Transverse colon (tissue), 4 donors: ENCODE results near the gene FAM149A. TPM values are rescaled to one million over a fixed set of nuclear protein-coding genes. Genes with fewer than 3 reads are reported as not detected.

Source experiments
- DNase-seq: peaks from one replicate; pipeline ENCODE4 v3.0.0-alpha.2; 2019
- H3K27ac ChIP-seq, 4 donors: fragments of 200-600 bp; sonication (generic); 2 replicates each; pipeline ENCODE4 v1.5.1; 2016 to 2018; ENCODE audit warnings: inconsistent platforms in 4 of 4
- H3K27me3 ChIP-seq: fragments of 200-600 bp; sonication (generic); 2 replicates; pipeline ENCODE4 v1.5.1; 2017; ENCODE audit warnings: inconsistent platforms
- H3K36me3 ChIP-seq, 4 donors: fragments of 200-600 bp; sonication (generic); 2 replicates each; pipeline ENCODE4 v1.5.1; 2017 to 2019; ENCODE audit warnings: inconsistent platforms in 4 of 4
- H3K4me1 ChIP-seq, 4 donors: fragments of 200-600 bp; sonication (generic); 2 replicates each; pipeline ENCODE4 v1.5.1; 2017 to 2020; ENCODE audit warnings: inconsistent platforms in 4 of 4
- H3K4me3 ChIP-seq, 4 donors: fragments of 200-600 bp; sonication (generic); 1 replicate in 1 of 4; 2 replicates in 3 of 4; pipeline versions ENCODE4 v1.5.1 to v1.6.1; 2017 to 2019; ENCODE audit warnings: inconsistent platforms in 4 of 4
- H3K9me3 ChIP-seq, 2 donors: fragments of 200-600 bp; sonication (generic); 2 replicates each; pipeline ENCODE4 v1.5.1; 2017 to 2019; ENCODE audit warnings: inconsistent platforms in 2 of 2
- EP300 ChIP-seq: sonication (generic); formaldehyde crosslinking; IDR thresholded peaks from one replicate; pipeline ENCODE4 v1.6.1; 2017; ENCODE audit warnings: antibody characterized with exemption, low read depth
- POLR2A ChIP-seq: fragments of 450-650 bp; IDR thresholded peaks from one replicate; pipeline ENCODE4 v1.6.1; 2016; ENCODE audit warnings: antibody characterized with exemption, mild to moderate bottlenecking, moderate library complexity
- POLR2AphosphoS5 ChIP-seq, 3 donors: sonication (generic); formaldehyde crosslinking; IDR thresholded peaks; one replicate each; pipeline ENCODE4 v1.6.1; 2016; ENCODE audit warnings: antibody characterized with exemption in 3 of 3
- WGBS, 2 donors: methylation state at CpG; one replicate each; pipeline ENCODE4 v1.1.5; 2018; ENCODE audit warnings: low coverage in 1 of 2; 5-methylcytosine and 5-hydroxymethylcytosine counted together
- in situ Hi-C, 4 donors: fragments of 200-750 bp; cut with MboI; loops; one replicate each; pipeline versions ENCODE4 v1.15.0 to v1.15.1; 2017; ENCODE audit warnings: low sequenced_read_pairs in 3 of 4, low pct_ligation_motif_present in 1 of 4, low pct_unique_long_range_greater_than_20kb in 1 of 4
- intact Hi-C: fragments of 100-400 bp; cut with DNase I; formaldehyde crosslinking; loops from one replicate; pipeline ENCODE4 v1.15.1; 2023; ENCODE audit warnings: low total_unique reads
- total RNA-seq, 4 donors: library from RNA; depleted of rRNA; stranded (reverse); fragments of >200 nt; gene quantifications; one replicate each; pipeline ENCODE4 v1.1.0, GENCODE V29; 2016
- TF ChIP-seq, protein P1 (sequence below), 5 experiments: fragments of 200-600 bp in 3 of 5; fragments of 450-650 bp in 2 of 5; sonication (generic) in 3 of 5; IDR thresholded peaks; 1 replicate in 2 of 5; 2 replicates in 3 of 5; pipeline ENCODE4 v1.5.1; 2016 to 2017; ENCODE audit warnings: antibody characterized with exemption in 5 of 5, inconsistent platforms in 3 of 5, mild to moderate bottlenecking in 2 of 5, moderate library complexity in 1 of 5

The FAM149A gene
- total RNA-seq, 4 donors from 2014 or later, result 10.8 to 20.1 (median 16.2) TPM

DNA sequence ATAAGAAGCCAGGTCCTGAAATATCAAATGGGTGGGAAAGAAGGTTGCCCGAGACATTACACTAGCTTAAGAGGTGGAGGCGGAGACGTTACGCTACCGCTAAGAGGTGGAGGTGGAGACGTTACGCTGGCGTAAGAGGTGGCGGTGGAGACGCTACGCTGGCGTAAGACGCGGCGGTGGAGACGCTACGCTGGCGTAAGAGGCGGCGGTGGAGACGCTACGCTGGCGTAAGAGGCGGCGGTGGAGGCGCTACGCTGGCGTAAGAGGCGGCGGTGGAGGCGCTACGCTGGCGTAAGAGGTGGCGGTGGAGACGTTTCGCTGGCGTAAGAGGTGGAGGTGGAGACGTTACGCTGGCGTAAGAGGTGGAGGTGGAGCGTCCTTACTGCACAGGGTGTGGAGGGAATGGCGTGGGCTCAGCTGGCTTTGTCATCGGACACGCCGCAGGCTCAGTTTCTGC lies 99.6 kb downstream of the FAM149A start:
- H3K36me3 ChIP-seq, result peaks cover 0 to 6% (median 0%) of the 10 kb centered on the region in 4 donors
- WGBS, 2 donors, result 56 to 90% methylated on average over 16 to 45 of the region's 45 CpGs
- TF ChIP-seq, protein P1, sequence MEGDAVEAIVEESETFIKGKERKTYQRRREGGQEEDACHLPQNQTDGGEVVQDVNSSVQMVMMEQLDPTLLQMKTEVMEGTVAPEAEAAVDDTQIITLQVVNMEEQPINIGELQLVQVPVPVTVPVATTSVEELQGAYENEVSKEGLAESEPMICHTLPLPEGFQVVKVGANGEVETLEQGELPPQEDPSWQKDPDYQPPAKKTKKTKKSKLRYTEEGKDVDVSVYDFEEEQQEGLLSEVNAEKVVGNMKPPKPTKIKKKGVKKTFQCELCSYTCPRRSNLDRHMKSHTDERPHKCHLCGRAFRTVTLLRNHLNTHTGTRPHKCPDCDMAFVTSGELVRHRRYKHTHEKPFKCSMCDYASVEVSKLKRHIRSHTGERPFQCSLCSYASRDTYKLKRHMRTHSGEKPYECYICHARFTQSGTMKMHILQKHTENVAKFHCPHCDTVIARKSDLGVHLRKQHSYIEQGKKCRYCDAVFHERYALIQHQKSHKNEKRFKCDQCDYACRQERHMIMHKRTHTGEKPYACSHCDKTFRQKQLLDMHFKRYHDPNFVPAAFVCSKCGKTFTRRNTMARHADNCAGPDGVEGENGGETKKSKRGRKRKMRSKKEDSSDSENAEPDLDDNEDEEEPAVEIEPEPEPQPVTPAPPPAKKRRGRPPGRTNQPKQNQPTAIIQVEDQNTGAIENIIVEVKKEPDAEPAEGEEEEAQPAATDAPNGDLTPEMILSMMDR (IDR thresholded peaks at IDR 0.05), result no peak
- TF ChIP-seq EP300 (no peak), POLR2A (no peak), POLR2AphosphoS5 (IDR thresholded peaks at IDR 0.05) (no peak)
- H3K27me3 ChIP-seq, result no peaks in the 10 kb centered on the region
- intact Hi-C loops (no loop called here), in situ Hi-C loops (no loop called here)
- peaks cover 0 to 12% (median 4%) of the 10 kb centered on the region in 4 donors for H3K4me1 ChIP-seq
- DNase-seq, result peak; percentile 75
- H3K4me3 ChIP-seq, result peak overlapping the region in 1 of 4 donors; percentile 34
- peak overlapping the region in 3 of 4 donors; percentile 25 to 81 (median 75) for H3K27ac ChIP-seq
- no peaks in the 10 kb centered on the region for H3K9me3 ChIP-seq

DNA sequence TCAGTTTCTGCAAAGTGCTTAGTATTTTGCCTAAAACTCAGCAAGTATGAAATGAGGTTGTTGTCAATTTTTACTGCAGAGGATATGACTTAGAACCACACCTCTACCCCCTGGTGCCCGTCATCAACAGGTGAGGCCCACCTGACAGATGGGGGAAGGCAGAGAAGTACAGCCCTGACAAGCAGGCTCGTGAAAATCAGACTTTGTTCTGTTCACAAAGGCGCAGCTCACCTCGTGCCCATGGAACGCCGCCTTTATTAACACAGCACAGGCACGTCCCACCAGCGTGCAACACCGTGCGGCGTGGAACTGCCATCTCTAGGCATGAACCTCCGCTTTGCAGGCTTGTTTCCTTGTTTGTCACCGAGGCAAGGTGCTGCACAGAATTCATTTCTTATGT lies 100.2 kb downstream of the FAM149A start:
- H3K4me1 ChIP-seq, result peaks cover 0 to 12% (median 4%) of the 10 kb centered on the region in 4 donors
- no peaks in the 10 kb centered on the region for H3K9me3 ChIP-seq
- TF ChIP-seq EP300 (no peak), POLR2AphosphoS5 (IDR thresholded peaks at IDR 0.05) (peak in 1 of 3 donors; percentile 43), POLR2A (no peak)
- TF ChIP-seq, protein P1 (IDR thresholded peaks at IDR 0.05), result peak in 1 of 5 experiments; percentile 36
- H3K27ac ChIP-seq, result peak overlapping the region in 3 of 4 donors; percentile 25 to 81 (median 75)
- peaks cover 0 to 12% (median 0%) of the 10 kb centered on the region in 4 donors for H3K36me3 ChIP-seq
- intact Hi-C loops (no loop called here), in situ Hi-C loops (no loop called here)
- no peaks in the 10 kb centered on the region for H3K27me3 ChIP-seq
- peak overlapping the region in 1 of 4 donors; percentile 34 for H3K4me3 ChIP-seq
- 51% methylated on average over 13 of the region's 13 CpGs; no CpG with 5 or more reads in 1 of the 2 donors for WGBS, 2 donors
- DNase-seq, result peak; percentile 73

DNA sequence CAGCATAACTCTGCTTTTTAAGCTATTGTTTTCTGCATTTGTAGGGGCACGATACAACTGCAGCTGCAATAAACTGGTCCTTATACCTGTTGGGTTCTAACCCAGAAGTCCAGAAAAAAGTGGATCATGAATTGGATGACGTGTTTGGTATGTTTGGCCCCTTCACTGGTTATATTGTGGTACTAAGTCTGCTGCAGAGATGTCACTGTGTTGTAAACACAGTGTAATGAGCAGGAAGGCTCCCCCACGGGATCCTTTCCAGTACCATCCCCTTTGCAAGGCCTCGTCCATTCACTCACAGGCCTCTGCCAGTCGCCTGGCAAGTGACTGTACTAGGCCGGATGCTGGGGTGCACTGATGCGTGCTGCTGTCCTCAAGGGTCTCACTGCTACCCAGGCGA lies 100.7 kb downstream of the FAM149A start:
- WGBS, 2 donors, result 65% methylated on average over 8 of the region's 8 CpGs; no CpG with 5 or more reads in 1 of the 2 donors
- no peaks in the 10 kb centered on the region for H3K9me3 ChIP-seq
- H3K27me3 ChIP-seq, result no peaks in the 10 kb centered on the region
- peak overlapping the region in 1 of 4 donors; percentile 34 for H3K4me3 ChIP-seq
- in situ Hi-C loops (no loop called here), intact Hi-C loops (no loop called here)
- peak overlapping the region in 3 of 4 donors; percentile 9 to 81 (median 75) for H3K27ac ChIP-seq
- peaks cover 0 to 17% (median 0%) of the 10 kb centered on the region in 4 donors for H3K36me3 ChIP-seq
- no peak for TF ChIP-seq EP300
- H3K4me1 ChIP-seq, result peaks cover 0 to 12% (median 4%) of the 10 kb centered on the region in 4 donors
- DNase-seq, result no peak

DNA sequence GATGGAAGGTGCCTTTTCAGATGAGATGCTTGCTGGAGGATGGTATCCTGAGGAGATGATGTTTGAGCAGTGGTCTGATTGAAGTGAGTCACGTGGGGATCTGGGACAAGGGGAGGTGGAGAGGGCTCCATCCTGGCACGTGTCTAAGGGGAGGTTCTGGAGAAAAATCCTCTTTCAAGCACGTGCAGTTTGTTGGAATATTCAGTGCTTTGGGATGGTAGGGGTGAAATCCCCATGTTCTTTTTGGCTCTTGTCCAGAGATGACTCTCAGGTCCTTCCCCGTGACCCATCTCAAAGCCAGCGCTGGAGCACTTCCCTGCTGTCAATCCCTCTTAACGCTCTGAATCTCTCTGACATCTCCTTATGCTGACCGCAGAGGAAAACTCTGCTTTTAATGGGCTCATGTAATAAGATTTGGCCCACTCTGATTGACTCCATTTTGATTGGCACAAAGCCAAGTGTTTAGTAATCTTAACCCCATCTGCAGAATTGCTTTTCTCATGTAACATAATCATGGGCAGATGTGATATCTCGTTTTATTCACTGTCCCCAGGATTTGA lies 112.0 kb downstream of the FAM149A start:
- Histone ChIP-seq H3K27me3 (no peaks in the 10 kb centered on the region), H3K27ac (no peak overlapping the region), H3K9me3 (no peaks in the 10 kb centered on the region), H3K4me3 (no peak overlapping the region), H3K36me3 (no peaks in the 10 kb centered on the region), H3K4me1 (no peaks in the 10 kb centered on the region)
- TF ChIP-seq POLR2AphosphoS5 (IDR thresholded peaks at IDR 0.05) (no peak), POLR2A (no peak)
- DNase-seq, result no peak
- in situ Hi-C loops (no loop called here), intact Hi-C loops (no loop called here)
- WGBS, 2 donors, result 65 to 75% methylated on average over 5 to 8 of the region's 8 CpGs

DNA sequence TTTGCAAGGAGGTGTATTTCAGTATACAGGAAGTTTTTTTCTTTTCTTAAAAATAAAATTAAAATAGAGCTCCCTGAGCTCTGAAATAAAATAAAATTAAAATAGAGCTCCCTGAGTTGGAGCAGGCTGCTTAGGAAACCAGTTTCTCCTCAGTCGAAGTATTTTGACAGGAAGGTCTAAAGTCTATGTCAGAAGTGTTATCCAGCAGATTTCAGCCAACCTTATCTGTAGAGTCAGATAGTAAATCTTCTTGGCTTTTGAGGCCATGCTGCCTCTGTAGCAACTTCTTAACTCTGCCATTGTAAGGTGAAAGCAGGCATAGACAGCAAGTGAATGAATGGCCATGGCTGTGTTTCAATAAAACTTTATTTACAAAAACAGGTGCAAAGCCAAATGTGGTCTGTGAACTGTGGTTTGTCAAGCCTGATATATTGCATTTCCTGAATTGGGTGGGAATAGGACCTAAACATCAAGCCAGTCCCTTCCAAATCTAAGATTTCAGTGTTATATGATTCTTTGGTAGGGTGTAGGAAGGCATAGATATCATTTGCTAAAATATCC lies 113.3 kb downstream of the FAM149A start:
- TF ChIP-seq POLR2AphosphoS5 (IDR thresholded peaks at IDR 0.05) (no peak), POLR2A (no peak), EP300 (no peak)
- TF ChIP-seq, protein P1 (IDR thresholded peaks at IDR 0.05), result no peak
- Histone ChIP-seq H3K36me3 (no peaks in the 10 kb centered on the region), H3K4me3 (no peak overlapping the region), H3K27ac (no peak overlapping the region), H3K4me1 (no peaks in the 10 kb centered on the region), H3K27me3 (no peaks in the 10 kb centered on the region), H3K9me3 (no peaks in the 10 kb centered on the region)
- in situ Hi-C loops (no loop called here), intact Hi-C loops (no loop called here)
- DNase-seq, result no peak
- WGBS, 2 donors, result 54 to 67% methylated on average over 1 of the region's 1 CpG
